GM21526 (cell line): ENCODE measurements around the gene SPATA18.

ENCODE experiments used
- ATAC-seq: cut with Tn5 transposase; IDR thresholded peaks from one replicate; pipeline ENCODE4 v1.9.1; 2021; ENCODE audit warnings: moderate library complexity; ENCODE audit not compliant: unreplicated experiment, low FRiP score

The SPATA18 gene

GRCh38 chr4:52051213-52051614 lies at the start of gene SPATA18:
Gene SPATA18, plus strand, starts transcription at chr4:52051304. Its CDS starts 401 bp downstream, at chr4:52051705.
- peak; percentile 42 for ATAC-seq

- ATAC-seq = no peak
Measured at GRCh38 chr4:52001616-52002015, 49.5 kb upstream of the SPATA18 start.

- no peak for ATAC-seq
Measured at GRCh38 chr4:52004414-52004813, 46.7 kb upstream of the SPATA18 start.

GRCh38 chr4:52005604-52006273 lies 45.4 kb upstream of the SPATA18 start:
- ATAC-seq = no peak

GRCh38 chr4:52006887-52007286 lies 44.2 kb upstream of the SPATA18 start:
- no peak for ATAC-seq

- no peak for ATAC-seq
Measured at GRCh38 chr4:52010986-52011385, 40.1 kb upstream of the SPATA18 start.

- ATAC-seq = no peak
Measured at GRCh38 chr4:52012651-52013050, 38.5 kb upstream of the SPATA18 start.

- ATAC-seq = no peak
Measured at GRCh38 chr4:52014903-52015302, 36.2 kb upstream of the SPATA18 start.

GRCh38 chr4:52015366-52015765 lies 35.7 kb upstream of the SPATA18 start:
- ATAC-seq = no peak

- ATAC-seq = no peak
Measured at GRCh38 chr4:52016981-52017380, 34.1 kb upstream of the SPATA18 start.

- ATAC-seq = no peak
Measured at GRCh38 chr4:52017814-52018213, 33.3 kb upstream of the SPATA18 start.

GRCh38 chr4:52019936-52020657 lies 31.0 kb upstream of the SPATA18 start, which contains the start of gene LRRC66:
Gene LRRC66, minus strand, starts transcription at chr4:52020363. Its CDS starts 2,750 bp downstream, at chr4:52017613.
- ATAC-seq = no peak

GRCh38 chr4:52028970-52029369 lies 22.1 kb upstream of the SPATA18 start:
- ATAC-seq = no peak

- ATAC-seq = no peak
Measured at GRCh38 chr4:52032005-52032404, 19.1 kb upstream of the SPATA18 start.

GRCh38 chr4:52035190-52035589 lies 15.9 kb upstream of the SPATA18 start:
- ATAC-seq = no peak

GRCh38 chr4:52036886-52037530 lies 14.1 kb upstream of the SPATA18 start:
- no peak for ATAC-seq

GRCh38 chr4:52037689-52038102 lies 13.4 kb upstream of the SPATA18 start:
- ATAC-seq = peak; percentile 58

- peak; percentile 92 for ATAC-seq
Measured at GRCh38 chr4:52038103-52038912, 12.8 kb upstream of the SPATA18 start, which contains the start of gene SGCB. Gene SGCB, minus strand, starts transcription at chr4:52038299. Its CDS starts 40 bp downstream, at chr4:52038259.

GRCh38 chr4:52045028-52045427 lies 6.1 kb upstream of the SPATA18 start:
- no peak for ATAC-seq

GRCh38 chr4:52049266-52049665 lies 1.8 kb upstream of the SPATA18 start:
- ATAC-seq = no peak
